GM19395 (cell line): ENCODE results near the gene APMAP.

ENCODE experiments used
- ATAC-seq: cut with Tn5 transposase; IDR thresholded peaks from one replicate; pipeline ENCODE4 v1.9.1; 2021; ENCODE audit warnings: mild to moderate bottlenecking, moderate library complexity; ENCODE audit not compliant: unreplicated experiment

Gene APMAP

GRCh38 chr20:24914388-24915241 is 77.9 kb downstream of the APMAP start:
- no peak for ATAC-seq

GRCh38 chr20:24913076-24913628 is 79.4 kb downstream of the APMAP start:
- ATAC-seq: no peak
